COLO668 (cell line): ENCODE measurements around the gene TGM3.

ENCODE experiments used
- DNase-seq: peaks from one replicate; lab custom pipeline; 2025; ENCODE audit not compliant: unreplicated experiment; lab: John Stamatoyannopoulos, UW

Gene TGM3, protein sequence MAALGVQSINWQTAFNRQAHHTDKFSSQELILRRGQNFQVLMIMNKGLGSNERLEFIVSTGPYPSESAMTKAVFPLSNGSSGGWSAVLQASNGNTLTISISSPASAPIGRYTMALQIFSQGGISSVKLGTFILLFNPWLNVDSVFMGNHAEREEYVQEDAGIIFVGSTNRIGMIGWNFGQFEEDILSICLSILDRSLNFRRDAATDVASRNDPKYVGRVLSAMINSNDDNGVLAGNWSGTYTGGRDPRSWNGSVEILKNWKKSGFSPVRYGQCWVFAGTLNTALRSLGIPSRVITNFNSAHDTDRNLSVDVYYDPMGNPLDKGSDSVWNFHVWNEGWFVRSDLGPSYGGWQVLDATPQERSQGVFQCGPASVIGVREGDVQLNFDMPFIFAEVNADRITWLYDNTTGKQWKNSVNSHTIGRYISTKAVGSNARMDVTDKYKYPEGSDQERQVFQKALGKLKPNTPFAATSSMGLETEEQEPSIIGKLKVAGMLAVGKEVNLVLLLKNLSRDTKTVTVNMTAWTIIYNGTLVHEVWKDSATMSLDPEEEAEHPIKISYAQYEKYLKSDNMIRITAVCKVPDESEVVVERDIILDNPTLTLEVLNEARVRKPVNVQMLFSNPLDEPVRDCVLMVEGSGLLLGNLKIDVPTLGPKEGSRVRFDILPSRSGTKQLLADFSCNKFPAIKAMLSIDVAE

GRCh38 chr20:2295886-2296515 is at the start of gene TGM3:
TSS of gene TGM3 (plus strand) at chr20:2296001. CDS start at chr20:2296064, 63 bp downstream.
- DNase-seq: no peak

DNA sequence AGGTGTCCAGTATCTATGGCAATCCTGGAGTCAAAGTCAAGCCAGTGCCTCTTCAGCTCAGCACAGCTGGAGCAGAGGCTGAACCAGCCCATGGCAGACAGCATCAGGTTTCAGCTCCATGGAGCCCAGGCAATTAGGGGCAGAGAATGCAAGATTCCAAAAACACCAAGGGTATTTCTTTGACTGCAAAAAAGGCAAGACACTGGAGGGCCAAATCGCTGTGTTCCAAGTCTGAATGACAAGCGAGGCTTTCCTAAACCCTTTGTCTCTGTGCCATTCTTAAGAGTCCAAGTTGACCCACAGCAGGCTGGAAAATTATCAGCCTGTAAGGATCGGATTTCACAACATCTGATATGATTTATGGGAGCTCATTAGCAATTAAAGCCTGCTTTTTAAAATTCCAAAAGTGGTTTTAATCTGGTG is 49.7 kb upstream of the TGM3 start:
- DNase-seq: no peak

DNA sequence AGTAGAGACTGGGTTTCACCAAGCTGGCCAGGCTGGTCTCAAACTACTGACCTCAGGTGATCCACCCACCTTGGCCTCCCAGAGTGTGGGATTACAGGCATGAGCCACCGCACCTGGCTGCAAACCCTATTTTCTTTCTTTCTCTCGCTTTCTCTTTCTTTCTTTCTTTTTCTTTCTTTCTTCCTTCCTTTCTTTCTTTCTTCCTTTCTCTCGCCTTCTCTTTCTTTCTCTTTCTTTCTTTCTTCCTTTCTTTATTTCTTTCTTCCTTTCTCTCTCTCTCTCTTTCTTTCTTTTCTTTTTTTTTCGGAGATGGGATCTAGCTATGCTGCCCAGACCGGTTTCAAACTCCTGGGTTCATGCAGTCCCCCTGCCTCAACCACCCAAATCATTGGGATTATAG is 47.0 kb upstream of the TGM3 start:
- DNase-seq: no peak

DNA sequence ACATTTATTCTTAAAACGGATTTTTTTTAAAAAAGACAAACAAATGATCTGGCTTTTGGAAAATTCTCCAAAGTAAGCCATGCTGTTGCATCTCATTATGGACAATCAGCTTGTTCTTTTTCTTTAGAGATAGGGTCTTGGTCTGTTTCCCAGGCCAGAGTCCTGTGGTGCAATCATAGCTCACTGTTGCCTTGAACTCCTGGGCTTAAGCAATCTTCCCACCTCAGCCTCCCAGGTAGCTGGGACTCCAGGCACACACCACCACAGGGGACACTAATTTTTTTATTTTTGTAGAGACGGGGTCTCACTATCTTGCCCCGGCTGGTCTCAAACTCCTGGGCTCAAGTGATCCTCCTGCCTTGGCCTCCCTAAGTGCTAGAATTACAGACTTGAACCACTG is 45.9 kb upstream of the TGM3 start:
- no peak for DNase-seq

DNA sequence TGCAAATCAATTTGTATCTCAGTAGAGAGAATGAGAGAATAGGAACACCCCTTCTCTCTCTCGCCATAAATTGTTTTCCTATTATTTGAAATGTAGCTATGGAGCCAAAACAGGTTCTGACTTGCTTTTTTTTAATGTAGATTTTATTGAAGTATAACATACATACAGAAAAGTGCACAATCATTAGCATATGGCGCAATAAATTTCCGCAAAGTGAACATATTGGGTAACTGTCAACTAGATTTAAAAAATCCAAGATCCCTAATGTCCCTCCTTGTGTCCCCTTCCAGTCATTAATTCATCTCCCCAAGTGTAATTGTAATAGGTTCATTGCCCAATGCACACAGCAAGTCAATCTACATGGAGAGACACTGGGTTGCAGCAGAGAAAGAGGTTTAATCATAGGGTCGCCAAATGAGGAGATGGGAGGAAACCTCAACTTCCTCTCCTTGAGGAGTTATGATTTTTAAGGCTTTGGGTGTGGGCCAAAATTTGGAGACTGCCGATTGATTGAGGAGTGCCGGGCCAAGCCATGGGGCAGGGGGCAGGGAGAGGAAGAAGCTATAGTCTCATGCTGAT is 43.3 kb upstream of the TGM3 start:
- DNase-seq: no peak

GRCh38 chr20:2253256-2253655 is 42.5 kb upstream of the TGM3 start:
- no peak for DNase-seq

- DNase-seq: no peak
Observed at GRCh38 chr20:2254333-2254732, 41.5 kb upstream of the TGM3 start.

DNA sequence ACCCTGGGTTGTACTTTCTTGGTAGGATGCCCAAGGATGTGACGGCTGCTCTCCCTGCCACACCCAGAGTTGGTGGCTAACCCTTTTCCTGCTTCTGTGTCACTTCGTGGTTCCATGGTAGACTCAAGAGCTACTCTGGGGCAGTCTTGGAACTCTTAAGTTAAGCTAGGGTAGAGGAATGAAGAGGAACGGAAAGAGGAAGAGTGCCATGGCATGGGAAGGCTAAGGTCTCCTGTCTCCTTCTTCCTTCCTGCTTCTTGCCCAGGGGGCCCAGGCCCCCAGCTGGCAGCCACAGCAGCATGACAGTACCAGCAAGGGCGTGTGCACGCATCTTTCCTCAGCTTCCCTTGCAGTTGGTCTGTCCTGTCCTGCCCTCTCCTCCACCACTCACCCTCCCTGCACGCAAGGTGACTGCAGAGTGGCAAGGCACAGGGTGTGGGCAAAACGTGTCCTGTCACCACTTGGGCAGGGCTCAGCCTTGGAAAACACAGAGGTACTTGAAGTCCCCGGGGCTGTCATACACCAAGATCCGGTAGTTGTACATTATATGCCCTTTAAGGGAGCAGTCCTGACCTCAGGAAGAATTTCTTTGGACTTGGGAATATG is 39.8 kb upstream of the TGM3 start:
- DNase-seq: no peak

DNA sequence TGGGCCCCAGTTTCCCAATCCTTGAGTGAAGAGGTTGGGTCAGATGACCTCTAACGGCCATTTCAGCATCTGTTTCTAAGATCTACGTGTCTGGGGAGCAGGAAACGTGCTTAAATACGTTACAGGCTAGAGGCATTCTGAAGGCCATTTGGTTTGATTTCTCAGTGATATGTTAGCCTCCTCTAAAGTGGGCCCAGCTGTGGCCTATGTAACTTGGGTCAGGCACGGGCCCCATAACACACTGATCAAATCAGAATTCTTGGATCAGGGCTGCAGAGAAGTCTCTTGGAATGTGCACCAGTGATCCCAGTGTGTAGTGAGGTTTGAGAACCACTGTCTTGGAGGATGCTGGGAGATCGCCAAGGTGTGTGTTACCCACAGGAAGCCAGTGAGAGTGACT is 36.1 kb upstream of the TGM3 start:
- no peak for DNase-seq

DNA sequence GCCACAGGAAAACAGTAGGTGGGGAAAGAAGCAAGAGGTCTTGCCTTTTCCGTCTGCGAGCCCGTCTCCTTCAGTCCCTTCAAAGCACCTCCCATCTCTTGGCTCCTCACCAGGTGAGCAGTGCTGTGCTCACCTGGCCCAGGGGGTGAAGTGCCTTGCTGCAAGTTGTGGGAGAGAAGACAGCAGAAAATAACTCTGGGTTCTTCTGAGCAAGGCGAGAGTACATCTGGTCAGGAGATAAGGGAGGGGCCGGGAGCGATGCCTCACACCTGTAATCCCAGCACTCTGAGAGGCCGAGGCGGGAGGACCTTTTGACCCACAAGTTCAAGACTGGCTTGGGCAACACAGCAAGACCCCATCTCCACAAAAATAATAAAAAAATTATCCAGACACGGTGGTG is 35.6 kb upstream of the TGM3 start:
- no peak for DNase-seq

DNA sequence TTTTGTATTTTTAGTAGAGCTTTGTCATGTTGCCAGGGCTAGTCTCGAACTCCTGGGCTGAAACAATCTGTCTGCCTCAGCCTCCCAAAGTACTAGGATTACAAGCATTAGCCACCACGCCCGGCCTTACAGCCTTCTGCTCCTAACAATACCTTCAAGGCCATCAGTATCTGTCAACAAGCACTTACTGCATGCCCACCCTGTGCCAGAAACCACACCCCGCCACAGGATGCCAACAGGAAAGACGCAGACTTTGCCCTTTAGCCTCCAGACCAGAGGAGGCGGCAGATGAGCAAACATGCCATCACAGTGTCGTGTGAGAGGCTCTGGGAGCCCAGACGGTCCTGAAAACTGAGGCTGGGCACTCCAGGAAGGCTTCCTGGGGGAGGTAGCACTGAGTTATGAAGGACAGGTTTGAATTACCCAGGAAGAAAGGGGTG is 34.7 kb upstream of the TGM3 start:
- DNase-seq: peak; percentile 51

DNA sequence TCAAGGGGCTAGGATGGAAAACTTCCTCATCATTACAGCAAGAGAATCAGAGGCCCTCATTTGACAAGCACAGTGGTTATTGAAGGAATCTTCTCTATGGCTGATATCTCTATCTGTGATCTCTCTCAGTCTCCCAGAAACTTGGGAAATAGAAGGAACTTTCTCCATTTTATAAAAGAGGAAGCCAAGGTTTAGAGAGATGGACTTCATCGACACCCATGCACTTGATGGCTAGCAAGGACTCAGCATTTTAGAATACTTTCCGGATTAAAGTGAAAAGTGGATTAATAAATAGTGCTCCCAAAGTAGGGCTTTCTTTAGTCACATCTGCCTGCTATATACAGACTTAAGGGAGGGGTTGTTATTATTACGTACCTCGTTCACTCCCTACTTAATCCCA is 34.2 kb upstream of the TGM3 start:
- no peak for DNase-seq

GRCh38 chr20:2264118-2264517 is 31.7 kb upstream of the TGM3 start:
- DNase-seq: no peak

DNA sequence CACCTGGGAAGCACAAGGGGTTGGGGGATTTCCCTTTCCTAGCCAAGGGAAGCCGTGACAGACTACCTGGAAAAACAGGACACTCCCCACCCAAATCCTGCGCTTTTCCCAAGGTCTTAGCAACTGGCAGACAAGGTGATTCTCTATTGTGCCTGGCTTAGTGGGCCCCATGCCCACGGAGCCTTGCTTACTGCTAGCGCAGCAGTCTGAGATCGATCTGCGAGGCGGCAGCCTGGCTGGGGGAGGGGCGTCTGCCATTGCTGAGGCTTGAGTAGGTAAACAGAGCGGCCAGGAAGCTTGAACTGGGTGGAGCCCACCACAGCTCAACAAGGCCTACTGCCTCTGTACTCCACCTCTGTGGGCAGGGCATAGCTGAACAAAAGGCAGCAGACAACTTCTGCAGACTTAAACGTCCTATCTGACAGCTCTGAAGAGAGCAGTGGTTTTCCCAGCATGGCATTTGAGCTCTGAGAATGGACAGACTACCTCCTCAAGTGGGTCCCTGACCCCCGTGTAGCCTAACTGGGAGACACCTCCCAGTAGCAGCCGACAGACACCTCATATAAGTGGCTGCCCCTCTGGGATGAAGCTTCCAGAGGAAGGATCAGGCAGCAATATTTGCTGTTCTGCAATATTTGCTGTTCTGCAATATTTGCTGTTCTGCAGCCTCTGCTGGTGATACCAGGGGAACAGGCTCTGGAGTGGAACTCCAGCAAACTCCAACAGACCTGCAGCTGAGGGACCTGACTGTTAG is 31.0 kb upstream of the TGM3 start:
- DNase-seq: peak; percentile 64

GRCh38 chr20:2273634-2274302 is 22.0 kb upstream of the TGM3 start:
- no peak for DNase-seq

- no peak for DNase-seq
Observed at GRCh38 chr20:2276015-2276414, 19.8 kb upstream of the TGM3 start.

- DNase-seq: no peak
Observed at GRCh38 chr20:2279253-2279779, 16.5 kb upstream of the TGM3 start.

- no peak for DNase-seq
Observed at GRCh38 chr20:2280082-2280481, 15.7 kb upstream of the TGM3 start.

- DNase-seq: no peak
Observed at GRCh38 chr20:2281563-2281962, 14.2 kb upstream of the TGM3 start.

- no peak for DNase-seq
Observed at GRCh38 chr20:2282181-2282580, 13.6 kb upstream of the TGM3 start.
